HepG2 (cell line): Measurements from ENCODE around the gene NDUFAF3. TPM values are rescaled to one million over a fixed set of nuclear protein-coding genes. Genes with fewer than 3 reads are reported as not detected.
A peak's percentile ranks its signal among the peaks of the same experiment; 100 is the strongest.

Experiments used
- microRNA counts: library from miRNA; unstranded; fragments of <30 nt; microRNA quantifications from one replicate; lab custom pipeline; 2015
- microRNA-seq: library from miRNA; unstranded; fragments of <30 nt; microRNA quantifications from one replicate; pipeline ENCODE4, GENCODE V29; 2020
- polyA plus RNA-seq, 8 experiments: library from polyadenylated mRNA; depleted of rRNA in 3 of 8; stranded (reverse) in 7 of 8; unstranded in 1 of 8; fragments of >200 nt; fragmentation: Illumina TruSeq in 4 of 8; extraction: Trizol in 4 of 8; gene quantifications; 2 replicates each; pipeline versions ENCODE4 v1.2.1 to v1.2.3, GENCODE V29; 2011 to 2016; ENCODE audit warnings: low read depth in 4 of 8, missing spikeins in 1 of 8, mixed read lengths in 1 of 8; ENCODE audit not compliant: insufficient read depth in 1 of 8
- small RNA-seq, 3 experiments: library from RNA; depleted of rRNA; stranded (forward); fragments of <200 nt; gene quantifications; one replicate each; pipeline ENCODE3, GENCODE V24; 2012; ENCODE audit warnings: low read depth in 2 of 3, low replicate concordance in 1 of 3; ENCODE audit not compliant: insufficient read length in 3 of 3, insufficient read depth in 2 of 3
- total RNA-seq, 5 experiments: library from RNA; depleted of rRNA; stranded (reverse); fragments of >200 nt; fragmentation: Illumina TruSeq; extraction: Trizol; gene quantifications; 2 replicates each; pipeline ENCODE4 v1.2.3, GENCODE V29; 2016; ENCODE audit warnings: low read depth in 1 of 5

NDUFAF3 gene
- total and polyA plus RNA-seq, 2 of the 13 experiments (the other 11 are each of a cell fraction or from before 2014, with no cell fraction given): 39.0 to 50.0 TPM

MicroRNAs encoded within 50 kb of the gene (microRNA counts, 767-probe panel; counts per million panel counts)
- microRNA hsa-miR-191-5p (lab: Ali Mortazavi, UCI) (54,095 counts per million, percentile 90 among the panel's probes with 10 or more counts), microRNA hsa-miR-425-5p (lab: Ali Mortazavi, UCI) (not detected)

Small RNA genes within 50 kb of the gene (microRNA-seq; reads per million reads assigned to microRNA genes)
- 5,146 reads per million, percentile 98 among the genes with 10 or more reads in this experiment for gene MIR191
- 6,074 reads per million, percentile 99 among the genes with 10 or more reads in this experiment for gene MIR425

Small RNA genes within 50 kb of the gene (small RNA-seq; reads per million reads assigned to genes)
- gene MIR191 (674 to 45,061 (median 3,172) reads per million in 3 experiments), gene MIR425 (64.0 to 8,876 (median 2,059) reads per million in 3 experiments)

Other genes with a start within 250 kb of the NDUFAF3 start
- gene PRKAR2A, start 174.2 kb upstream of the NDUFAF3 start, total RNA-seq (2016; rRNA removed; fragmentation: Illumina TruSeq; extraction: Trizol): 29.2 and 38.5 TPM in 2 replicates
- gene PRKAR2A, start 174.2 kb upstream of the NDUFAF3 start, polyA plus RNA-seq (2011; rRNA removed): 9.1 and 11.8 TPM in 2 replicates
- gene SLC25A20, start 123.2 kb upstream of the NDUFAF3 start, total RNA-seq (2016; rRNA removed; fragmentation: Illumina TruSeq; extraction: Trizol): 25.4 and 26.6 TPM in 2 replicates
- gene SLC25A20, start 123.2 kb upstream of the NDUFAF3 start, polyA plus RNA-seq (2011; rRNA removed): 21.1 and 21.9 TPM in 2 replicates
- gene ARIH2, start 103.3 kb upstream of the NDUFAF3 start, total RNA-seq (2016; rRNA removed; fragmentation: Illumina TruSeq; extraction: Trizol): 83.3 and 86.9 TPM in 2 replicates
- gene ARIH2, start 103.3 kb upstream of the NDUFAF3 start, polyA plus RNA-seq (2011; rRNA removed): 64.8 and 74.4 TPM in 2 replicates
- gene P4HTM, start 31.9 kb upstream of the NDUFAF3 start, total RNA-seq (2016; rRNA removed; fragmentation: Illumina TruSeq; extraction: Trizol): not detected in 2 replicates
- gene P4HTM, start 31.9 kb upstream of the NDUFAF3 start, polyA plus RNA-seq (2011; rRNA removed): 0.01 TPM in 1 of 2 replicates, not detected in the other
- gene WDR6, start 14.7 kb upstream of the NDUFAF3 start, total RNA-seq (2016; rRNA removed; fragmentation: Illumina TruSeq; extraction: Trizol): 71.2 and 73.4 TPM in 2 replicates
- 139 and 187 TPM in 2 replicates for gene WDR6, start 14.7 kb upstream of the NDUFAF3 start, polyA plus RNA-seq (2011; rRNA removed)
- 18.3 and 19.9 TPM in 2 replicates for gene DALRD3, start 3.5 kb upstream of the NDUFAF3 start, total RNA-seq (2016; rRNA removed; fragmentation: Illumina TruSeq; extraction: Trizol)
- gene DALRD3, start 3.5 kb upstream of the NDUFAF3 start, polyA plus RNA-seq (2011; rRNA removed): 31.7 and 36.5 TPM in 2 replicates
- gene IMPDH2, start 7.3 kb downstream of the NDUFAF3 start, total RNA-seq (2016; rRNA removed; fragmentation: Illumina TruSeq; extraction: Trizol): 260 and 344 TPM in 2 replicates
- gene IMPDH2, start 7.3 kb downstream of the NDUFAF3 start, polyA plus RNA-seq (2011; rRNA removed): 248 and 252 TPM in 2 replicates
- gene QRICH1, start 72.0 kb downstream of the NDUFAF3 start, total RNA-seq (2016; rRNA removed; fragmentation: Illumina TruSeq; extraction: Trizol): 35.5 and 52.6 TPM in 2 replicates
- gene QRICH1, start 72.0 kb downstream of the NDUFAF3 start, polyA plus RNA-seq (2011; rRNA removed): 97.3 and 102 TPM in 2 replicates
- 307 and 408 TPM in 2 replicates for gene QARS1, start 82.6 kb downstream of the NDUFAF3 start, total RNA-seq (2016; rRNA removed; fragmentation: Illumina TruSeq; extraction: Trizol)
- gene QARS1, start 82.6 kb downstream of the NDUFAF3 start, polyA plus RNA-seq (2011; rRNA removed): 327 and 419 TPM in 2 replicates
- 31.7 and 33.8 TPM in 2 replicates for gene USP19, start 98.7 kb downstream of the NDUFAF3 start, total RNA-seq (2016; rRNA removed; fragmentation: Illumina TruSeq; extraction: Trizol)
- 28.3 and 36.6 TPM in 2 replicates for gene USP19, start 98.7 kb downstream of the NDUFAF3 start, polyA plus RNA-seq (2011; rRNA removed)
- 67.9 and 208 TPM in 2 replicates for gene LAMB2, start 110.9 kb downstream of the NDUFAF3 start, total RNA-seq (2016; rRNA removed; fragmentation: Illumina TruSeq; extraction: Trizol)
- 443 and 619 TPM in 2 replicates for gene LAMB2, start 110.9 kb downstream of the NDUFAF3 start, polyA plus RNA-seq (2011; rRNA removed)
- 13.3 and 14.3 TPM in 2 replicates for gene CCDC71, start 144.2 kb downstream of the NDUFAF3 start, total RNA-seq (2016; rRNA removed; fragmentation: Illumina TruSeq; extraction: Trizol)
- 9.7 and 14.9 TPM in 2 replicates for gene CCDC71, start 144.2 kb downstream of the NDUFAF3 start, polyA plus RNA-seq (2011; rRNA removed)
- 17.2 and 17.7 TPM in 2 replicates for gene KLHDC8B, start 149.5 kb downstream of the NDUFAF3 start, total RNA-seq (2016; rRNA removed; fragmentation: Illumina TruSeq; extraction: Trizol)
- gene KLHDC8B, start 149.5 kb downstream of the NDUFAF3 start, polyA plus RNA-seq (2011; rRNA removed): 17.8 and 25.3 TPM in 2 replicates